Psoas muscle (tissue), 8 donors: ENCODE results near the gene PBX1. TPM values are rescaled to one million over a fixed set of nuclear protein-coding genes. Genes with fewer than 3 reads are reported as not detected.

Source experiments
- ATAC-seq, 4 donors: fragments of 200-7000 bp; cut with Tn5 transposase; one replicate each; pipeline ENCODE4 v1.9.1; 2020; ENCODE audit warnings: moderate library complexity in 3 of 4, mild to moderate bottlenecking in 2 of 4
- DNase-seq, 2 donors: peaks; one replicate each; pipeline ENCODE4 v3.0.0-alpha.2; 2020
- H3K27ac ChIP-seq: fragments of 200-600 bp; one replicate; pipeline ENCODE4 v1.8.0; 2022
- H3K27me3 ChIP-seq, 3 donors: fragments of 200-600 bp in 1 of 3; one replicate each; pipeline versions ENCODE4 v1.6.1 to v1.8.0; 2013 to 2022; ENCODE audit warnings: low read length in 2 of 3, mild to moderate bottlenecking in 2 of 3, moderate library complexity in 1 of 3; ENCODE audit not compliant: insufficient read depth in 3 of 3
- H3K36me3 ChIP-seq, 2 donors: fragments of 200-600 bp in 1 of 2; one replicate each; pipeline versions ENCODE4 v1.6.1 to v1.8.0; 2013 to 2022; ENCODE audit warnings: low read depth in 1 of 2, mild to moderate bottlenecking in 1 of 2, moderate library complexity in 1 of 2; ENCODE audit not compliant: insufficient read depth in 1 of 2
- H3K4me1 ChIP-seq: fragments of 200-600 bp; one replicate; pipeline ENCODE4 v1.8.0; 2022
- H3K4me3 ChIP-seq: fragments of 200-600 bp; one replicate; pipeline ENCODE4 v1.8.0; 2022; ENCODE audit warnings: mild to moderate bottlenecking
- H3K9me3 ChIP-seq: fragments of 200-600 bp; one replicate; pipeline ENCODE4 v1.8.0; 2022
- CTCF ChIP-seq: fragments of 200-600 bp; IDR thresholded peaks from one replicate; pipeline ENCODE4 v1.8.0; 2022; ENCODE audit warnings: antibody characterized with exemption
- WGBS, 3 donors: extraction: QIAGEN DNeasy Blood & Tissue Kit; methylation state at CpG; one replicate each; pipeline versions ENCODE4 v1.1.6 to v1.1.7; 2013; 5-methylcytosine and 5-hydroxymethylcytosine counted together
- intact Hi-C, 2 donors: fragments of 100-400 bp; cut with DNase I; formaldehyde crosslinking; loops; one replicate each; pipeline versions ENCODE4 v1.11.0 to v1.14.2; 2022
- polyA plus RNA-seq, 3 donors: library from polyadenylated mRNA; stranded (reverse); fragments of 200-250 nt; gene quantifications; one replicate each; pipeline ENCODE4 v1.2.3, GENCODE V29; 2013
- total RNA-seq, 4 donors: library from RNA; stranded (reverse); fragmentation: NEBNext Ultra II Directional in 2 of 4; extraction: Animal tissue kit (Norgen Biotek cat#: 25700) in 2 of 4; gene quantifications; one replicate each; pipeline versions ENCODE4 v1.2.1 to v1.2.4, GENCODE V29; 2021 to 2023
- donor health status: healthy with polysubstance abuse.
- donor health status: DM: no; HTN: no; CAD: no; lungs with moderate emphysema.
- donor health status: Bipolar disorder and iron deficiency.
- donor health status: healthy.
- donor health status: DM: yes; HTN: yes; CAD: no.
- donor health status: DM: no; HTN: no; CAD: no.
- donor health status: DM: no; HTN: no; CAD: no.
- donor health status: DM: yes; HTN: yes; CAD: no.

The PBX1 gene
- total and polyA plus RNA-seq, 7 donors = 10.6 to 69.9 (median 59.3) TPM

- Histone ChIP-seq H3K27ac (peak overlapping the region; percentile 73), H3K27me3 (no peaks in the 10 kb centered on the region), H3K36me3 (peaks cover 0 to 12% of the 10 kb centered on the region in 2 donors), H3K4me3 (no peak overlapping the region), H3K4me1 (peaks cover 56% of the 10 kb centered on the region), H3K9me3 (no peaks in the 10 kb centered on the region)
- no peak for DNase-seq
- intact Hi-C loops = loop anchor here in 1 of 2 donors (5.0 kb wide), 1 partner anchor 45 kb away; no protein-coding TSS in a partner anchor
- peak; percentile 23 to 46 (median 46) for ATAC-seq
- 29 to 47% (median 37%) methylated on average over 7 of the region's 7 CpGs for WGBS, 3 donors
- no peak for TF ChIP-seq CTCF
These were observed 243.0 kb downstream of the PBX1 start for GRCh38 chr1:164801791-164802502.

DNA sequence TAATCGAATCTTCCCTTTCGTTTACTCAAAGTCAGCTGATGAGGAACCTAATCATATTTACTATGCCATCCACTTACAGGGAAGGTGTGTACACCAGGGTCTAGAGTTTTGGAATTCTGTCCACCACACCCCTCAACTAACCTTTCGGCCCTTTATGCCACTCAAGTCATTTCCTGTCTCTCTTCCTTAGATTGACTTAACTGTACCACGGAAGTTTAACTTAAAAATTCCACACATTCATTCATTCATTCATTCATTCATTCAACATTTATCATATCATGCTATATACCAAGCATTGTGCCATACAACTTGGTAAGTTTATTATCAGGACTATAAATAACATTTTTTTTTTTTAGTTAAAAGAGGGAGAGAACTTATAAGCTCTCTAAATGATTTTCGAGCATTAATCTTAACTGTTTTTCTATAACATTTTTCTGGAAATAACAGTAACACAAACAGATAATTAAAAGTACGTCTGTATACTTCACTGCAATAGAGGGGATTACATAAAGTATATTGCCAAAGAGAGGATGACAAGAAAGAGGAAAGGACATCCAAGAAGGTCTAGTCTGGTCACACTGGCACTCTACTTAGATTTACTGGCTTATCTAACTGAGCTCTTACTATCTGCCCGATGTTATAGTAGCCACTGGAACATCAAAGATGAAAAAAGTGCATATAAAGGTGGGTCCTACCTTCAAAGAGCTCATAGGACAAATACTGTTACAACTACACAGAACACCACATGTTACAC lies 243.7 kb downstream of the PBX1 start:
- peaks cover 0 to 18% of the 10 kb centered on the region in 2 donors for H3K36me3 ChIP-seq
- TF ChIP-seq CTCF = no peak
- H3K4me3 ChIP-seq = no peak overlapping the region
- peaks cover 56% of the 10 kb centered on the region for H3K4me1 ChIP-seq
- peak in 3 of 4 donors; percentile 29 to 52 (median 45) for ATAC-seq
- H3K27me3 ChIP-seq = no peaks in the 10 kb centered on the region
- intact Hi-C loops = loop anchor here in 1 of 2 donors (5.0 kb wide), 1 partner anchor 45 kb away; no protein-coding TSS in a partner anchor
- peak overlapping the region; percentile 73 for H3K27ac ChIP-seq
- H3K9me3 ChIP-seq = no peaks in the 10 kb centered on the region
- no peak for DNase-seq
- 71 to 74% (median 73%) methylated on average over 7 of the region's 7 CpGs for WGBS, 3 donors

DNA sequence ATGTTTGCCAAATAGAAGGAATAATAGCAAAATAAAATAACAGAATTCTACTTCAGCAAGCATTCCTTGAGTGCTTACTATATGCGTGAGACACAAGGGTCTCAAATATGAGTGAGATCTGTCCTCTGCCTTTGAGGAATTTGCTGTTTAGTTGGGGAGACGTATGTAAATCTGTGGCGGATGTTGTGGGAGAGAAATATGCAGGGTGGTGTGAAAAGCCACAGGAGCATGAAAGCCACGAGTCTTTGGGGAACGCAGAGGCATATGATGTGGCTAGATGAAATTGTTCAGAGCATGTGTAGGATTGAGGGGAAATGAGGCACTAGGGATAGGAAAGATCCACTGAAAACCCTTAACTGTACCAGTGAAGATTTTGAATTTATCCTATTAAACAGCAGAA lies 244.4 kb downstream of the PBX1 start:
- H3K4me3 ChIP-seq = no peak overlapping the region
- intact Hi-C loops = loop anchor here in 1 of 2 donors (5.0 kb wide), 1 partner anchor 44 kb away; no protein-coding TSS in a partner anchor
- H3K27ac ChIP-seq = peak overlapping the region; percentile 73
- 84 to 91% (median 88%) methylated on average over 5 of the region's 5 CpGs for WGBS, 3 donors
- H3K9me3 ChIP-seq = no peaks in the 10 kb centered on the region
- no peak for TF ChIP-seq CTCF
- peaks cover 56% of the 10 kb centered on the region for H3K4me1 ChIP-seq
- ATAC-seq = no peak
- H3K36me3 ChIP-seq = peaks cover 0 to 25% of the 10 kb centered on the region in 2 donors
- DNase-seq = no peak
- H3K27me3 ChIP-seq = no peaks in the 10 kb centered on the region

DNA sequence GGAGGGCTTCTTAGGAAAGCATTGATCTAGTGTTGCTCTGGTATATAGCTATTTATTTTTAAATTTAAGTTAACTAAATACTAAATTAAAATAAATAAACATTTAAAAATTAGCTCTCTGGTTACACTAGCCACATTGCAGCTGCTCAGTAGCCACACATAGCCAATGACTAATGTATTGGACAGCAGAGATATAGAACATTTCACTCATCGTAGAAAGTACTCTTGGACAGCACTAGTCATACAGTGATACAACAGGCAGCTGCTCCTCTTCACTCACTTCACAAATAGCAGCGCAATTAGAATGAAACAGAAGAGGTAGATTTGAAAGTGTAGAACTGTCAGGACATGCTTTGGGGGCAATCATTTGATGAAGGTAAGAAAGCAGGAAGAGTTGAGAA lies 245.4 kb downstream of the PBX1 start:
- peak; percentile 94 to 98 (median 95) for ATAC-seq
- peaks cover 56% of the 10 kb centered on the region for H3K4me1 ChIP-seq

More for the DNA sequence above, 245.4 kb downstream of the PBX1 start:
- intact Hi-C loops = loop anchor here in 1 of 2 donors (5.0 kb wide), 1 partner anchor 43 kb away; no protein-coding TSS in a partner anchor
- peaks cover 0 to 34% of the 10 kb centered on the region in 2 donors for H3K36me3 ChIP-seq
- H3K27me3 ChIP-seq = no peaks in the 10 kb centered on the region
- 29 to 34% (median 31%) methylated on average over 2 of the region's 2 CpGs for WGBS, 3 donors
- TF ChIP-seq CTCF = no peak
- H3K4me3 ChIP-seq = no peak overlapping the region
- peak overlapping the region; percentile 73 for H3K27ac ChIP-seq
- H3K9me3 ChIP-seq = no peaks in the 10 kb centered on the region
- no peak for DNase-seq
